ENCODE data around the gene CUL9.

Gene CUL9

DNA sequence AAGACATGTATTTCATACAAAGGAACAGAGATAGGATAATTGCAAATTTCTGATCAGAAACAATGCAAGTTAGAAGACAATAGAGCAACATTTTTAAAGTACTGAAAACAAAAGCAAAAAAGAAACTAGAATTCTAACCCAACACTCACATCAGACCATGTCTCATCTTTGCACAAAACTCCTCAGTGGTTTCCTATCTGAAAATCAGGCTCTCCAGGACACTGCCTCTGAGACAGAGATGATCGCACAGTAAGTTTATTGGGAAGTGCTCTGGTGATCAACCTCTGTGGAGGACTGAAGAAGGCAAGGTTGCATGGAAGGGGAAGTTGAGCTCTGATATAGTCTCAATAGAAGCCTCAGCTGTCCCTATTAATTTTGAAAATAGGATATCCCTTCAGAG lies 59.0 kb downstream of the CUL9 start:
- DNase-seq: peak; percentile 28

DNA sequence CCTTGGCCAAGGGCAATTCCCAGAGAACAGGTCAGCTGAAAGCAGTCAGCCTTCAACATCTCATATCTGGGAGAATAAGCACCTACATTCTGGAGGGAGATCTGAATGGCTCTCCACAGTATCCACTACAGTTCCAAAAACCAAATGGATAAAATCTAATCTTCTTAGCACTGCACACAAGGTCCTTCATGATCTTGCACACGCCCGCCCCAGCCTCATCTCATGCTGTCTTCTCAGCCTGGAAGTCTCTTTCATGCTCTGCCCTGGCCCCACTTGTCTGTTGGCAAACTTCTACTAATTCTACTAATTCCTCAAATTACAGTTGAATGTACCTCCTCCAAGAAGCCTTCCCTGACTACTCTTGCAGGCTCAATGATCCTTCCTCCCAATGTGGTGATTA lies 59.5 kb downstream of the CUL9 start:
- H4K20me1 ChIP-seq (ENCODE audit: insufficient read depth, low read length): no peaks in the 10 kb centered on the region
- DNase-seq: no peak
- H3K9me3 ChIP-seq (replicated peaks; ENCODE audit: insufficient read depth, low read length): no peaks in the 10 kb centered on the region
- TF ChIP-seq, protein P1, sequence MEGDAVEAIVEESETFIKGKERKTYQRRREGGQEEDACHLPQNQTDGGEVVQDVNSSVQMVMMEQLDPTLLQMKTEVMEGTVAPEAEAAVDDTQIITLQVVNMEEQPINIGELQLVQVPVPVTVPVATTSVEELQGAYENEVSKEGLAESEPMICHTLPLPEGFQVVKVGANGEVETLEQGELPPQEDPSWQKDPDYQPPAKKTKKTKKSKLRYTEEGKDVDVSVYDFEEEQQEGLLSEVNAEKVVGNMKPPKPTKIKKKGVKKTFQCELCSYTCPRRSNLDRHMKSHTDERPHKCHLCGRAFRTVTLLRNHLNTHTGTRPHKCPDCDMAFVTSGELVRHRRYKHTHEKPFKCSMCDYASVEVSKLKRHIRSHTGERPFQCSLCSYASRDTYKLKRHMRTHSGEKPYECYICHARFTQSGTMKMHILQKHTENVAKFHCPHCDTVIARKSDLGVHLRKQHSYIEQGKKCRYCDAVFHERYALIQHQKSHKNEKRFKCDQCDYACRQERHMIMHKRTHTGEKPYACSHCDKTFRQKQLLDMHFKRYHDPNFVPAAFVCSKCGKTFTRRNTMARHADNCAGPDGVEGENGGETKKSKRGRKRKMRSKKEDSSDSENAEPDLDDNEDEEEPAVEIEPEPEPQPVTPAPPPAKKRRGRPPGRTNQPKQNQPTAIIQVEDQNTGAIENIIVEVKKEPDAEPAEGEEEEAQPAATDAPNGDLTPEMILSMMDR (IDR thresholded peaks at IDR 0.05; ENCODE audit: low read length): no peak
- TF ChIP-seq EZH2 (optimal IDR thresholded peaks at IDR 0.05; ENCODE audit: low read depth, low read length) (no peak), EZH2phosphoT487 (IDR thresholded peaks at IDR 0.05; ENCODE audit: low read length) (no peak)
- H3K4me1 ChIP-seq (ENCODE audit: low read length): peaks cover 16% of the 10 kb centered on the region
- H3F3A ChIP-seq (ENCODE audit: insufficient read depth, low read length): peaks cover 12% of the 10 kb centered on the region
- H3K4me3 ChIP-seq (ENCODE audit: low read length): no peak overlapping the region
- H3K79me2 ChIP-seq (ENCODE audit: low read length): no peaks in the 10 kb centered on the region
- H3K27me3 ChIP-seq (replicated peaks; ENCODE audit: insufficient read depth, low read length): no peaks in the 10 kb centered on the region
- H3K36me3 ChIP-seq (replicated peaks; ENCODE audit: insufficient read depth, low read length): no peaks in the 10 kb centered on the region
- peak overlapping the region; percentile 61 for H3K4me2 ChIP-seq (ENCODE audit: low read depth, low read length)
- H3K9me2 ChIP-seq (replicated peaks; ENCODE audit: insufficient read depth, low read length): no peaks in the 10 kb centered on the region
- H3K9ac ChIP-seq (ENCODE audit: low read length): no peak overlapping the region
- peak overlapping the region; percentile 64 for H2AFZ ChIP-seq (ENCODE audit: low read length)
- peak overlapping the region; percentile 37; the same call in 1 of the 2 replicates for H3K27ac ChIP-seq (ENCODE audit: low read length)

More for the DNA sequence above, 59.0 kb downstream of the CUL9 start:
- H3K9ac ChIP-seq (ENCODE audit: low read length): no peak overlapping the region
- no peak overlapping the region for H3K4me3 ChIP-seq (ENCODE audit: low read length)
- H3K4me2 ChIP-seq (ENCODE audit: low read depth, low read length): peak overlapping the region; percentile 61
- H3K36me3 ChIP-seq (replicated peaks; ENCODE audit: insufficient read depth, low read length): no peaks in the 10 kb centered on the region
- no peaks in the 10 kb centered on the region for H3K9me2 ChIP-seq (replicated peaks; ENCODE audit: insufficient read depth, low read length)
- H3K4me1 ChIP-seq (ENCODE audit: low read length): peaks cover 16% of the 10 kb centered on the region
- H3K27me3 ChIP-seq (replicated peaks; ENCODE audit: insufficient read depth, low read length): no peaks in the 10 kb centered on the region
- peak overlapping the region; percentile 64 for H2AFZ ChIP-seq (ENCODE audit: low read length)
- H3K27ac ChIP-seq (ENCODE audit: low read length): peak overlapping the region; percentile 37; the same call in 1 of the 2 replicates
- H3K79me2 ChIP-seq (ENCODE audit: low read length): no peaks in the 10 kb centered on the region
- no peaks in the 10 kb centered on the region for H4K20me1 ChIP-seq (ENCODE audit: insufficient read depth, low read length)
- TF ChIP-seq EZH2phosphoT487 (IDR thresholded peaks at IDR 0.05; ENCODE audit: low read length) (no peak), EZH2 (optimal IDR thresholded peaks at IDR 0.05; ENCODE audit: low read depth, low read length) (no peak)
- H3F3A ChIP-seq (ENCODE audit: insufficient read depth, low read length): peaks cover 10% of the 10 kb centered on the region
- no peaks in the 10 kb centered on the region for H3K9me3 ChIP-seq (replicated peaks; ENCODE audit: insufficient read depth, low read length)

DNA sequence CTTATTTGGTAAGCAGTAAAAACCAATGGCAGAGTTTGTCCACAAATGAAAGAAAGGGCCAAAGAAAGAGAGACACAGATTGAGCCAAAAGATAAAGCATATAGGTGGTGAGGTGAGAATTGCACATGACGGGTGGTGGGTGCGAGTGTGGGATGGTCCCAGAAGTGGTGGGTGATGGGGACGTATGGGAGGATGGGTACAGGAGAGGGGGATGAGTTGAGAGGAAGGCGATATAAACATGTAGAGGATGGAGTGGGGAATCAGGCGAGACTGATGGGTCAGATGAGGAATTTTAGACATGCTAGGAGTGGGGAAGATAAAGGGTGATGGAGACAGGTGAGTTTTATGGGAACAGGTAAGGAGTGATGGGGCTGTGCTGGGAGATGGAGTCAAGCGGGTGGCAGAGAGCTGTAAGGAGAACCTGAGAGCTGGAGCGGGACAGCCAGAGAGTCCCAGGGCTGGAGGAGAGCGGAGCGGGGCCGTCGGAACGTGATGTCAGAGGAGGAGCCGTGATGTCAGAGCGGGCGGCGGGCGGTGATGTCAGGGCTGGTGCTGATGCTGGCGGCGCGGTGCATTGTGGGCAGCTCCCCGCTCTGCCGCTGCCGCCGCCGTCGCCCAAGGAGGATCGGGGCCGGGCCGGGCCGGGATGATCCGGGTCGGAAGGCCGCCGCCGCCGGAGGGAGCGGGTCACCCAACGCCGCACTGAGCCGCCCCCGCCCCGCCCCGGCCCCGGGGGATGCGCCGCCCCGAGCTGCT lies 61.1 kb downstream of the CUL9 start, which contains the start of gene TTBK1:
Gene TTBK1, plus strand, starts transcription at position 574 of the 756 bp plus-strand sequence. CDS start 3,180 bp downstream, outside the sequence.
- H3K9me2 ChIP-seq (replicated peaks; ENCODE audit: insufficient read depth, low read length): no peaks in the 10 kb centered on the region
- no peaks in the 10 kb centered on the region for H4K20me1 ChIP-seq (ENCODE audit: insufficient read depth, low read length)
- no peak within 1 kb of the TSS for H3K4me2 ChIP-seq (ENCODE audit: low read depth, low read length)
- H3F3A ChIP-seq (ENCODE audit: insufficient read depth, low read length): peaks cover 12% of the 10 kb centered on the region
- no peak within 1 kb of the TSS for H2AFZ ChIP-seq (ENCODE audit: low read length)
- H3K9me3 ChIP-seq (replicated peaks; ENCODE audit: insufficient read depth, low read length): no peaks in the 10 kb centered on the region
- peaks cover 16% of the 10 kb centered on the region for H3K4me1 ChIP-seq (ENCODE audit: low read length)
- H3K4me3 ChIP-seq (ENCODE audit: low read length): no peak within 1 kb of the TSS
- H3K79me2 ChIP-seq (ENCODE audit: low read length): no peaks in the 10 kb centered on the region
- no peak within 1 kb of the TSS for H3K27ac ChIP-seq (ENCODE audit: low read length)
- TF ChIP-seq, protein P1 (IDR thresholded peaks at IDR 0.05; ENCODE audit: low read length): no peak
- TF ChIP-seq EZH2 (optimal IDR thresholded peaks at IDR 0.05; ENCODE audit: low read depth, low read length) (no peak), EZH2phosphoT487 (IDR thresholded peaks at IDR 0.05; ENCODE audit: low read length) (no peak)
- H3K27me3 ChIP-seq (replicated peaks; ENCODE audit: insufficient read depth, low read length): no peaks in the 10 kb centered on the region
- H3K36me3 ChIP-seq (replicated peaks; ENCODE audit: insufficient read depth, low read length): no peaks in the 10 kb centered on the region
- no peak within 1 kb of the TSS for H3K9ac ChIP-seq (ENCODE audit: low read length)
- DNase-seq: no peak
